ENCODE measurements around the gene TP63.

Gene TP63

GRCh38 chr3:189863031-189863430 is 231.8 kb downstream of the TP63 start:
- DNase-seq (ENCODE audit: low read depth), result no peak

- DNase-seq (ENCODE audit: low read depth), result no peak
Observed at GRCh38 chr3:189868061-189868460, 236.9 kb downstream of the TP63 start.

GRCh38 chr3:189869165-189869564 is 238.0 kb downstream of the TP63 start:
- DNase-seq (ENCODE audit: low read depth), result no peak

GRCh38 chr3:189871418-189871817 is 240.2 kb downstream of the TP63 start:
- DNase-seq (ENCODE audit: low read depth), result no peak

GRCh38 chr3:189883113-189883753 is 252.0 kb downstream of the TP63 start:
- DNase-seq (ENCODE audit: low read depth), result no peak

GRCh38 chr3:189890496-189890895 is 259.3 kb downstream of the TP63 start:
- DNase-seq (ENCODE audit: low read depth), result no peak

- DNase-seq (ENCODE audit: low read depth), result no peak
Observed at GRCh38 chr3:189896533-189896932, 265.3 kb downstream of the TP63 start.

- no peak for DNase-seq (ENCODE audit: low read depth)
Observed at GRCh38 chr3:189897406-189897805, 266.2 kb downstream of the TP63 start.

- no peak for DNase-seq (ENCODE audit: low read depth)
Observed at GRCh38 chr3:189898559-189899153, 267.5 kb downstream of the TP63 start.

- no peak for DNase-seq (ENCODE audit: low read depth)
Observed at GRCh38 chr3:189899186-189899585, 268.0 kb downstream of the TP63 start.

- no peak for DNase-seq (ENCODE audit: low read depth)
Observed at GRCh38 chr3:189900578-189900977, 269.4 kb downstream of the TP63 start.

- no peak for DNase-seq (ENCODE audit: low read depth)
Observed at GRCh38 chr3:189901481-189901880, 270.3 kb downstream of the TP63 start.

- DNase-seq (ENCODE audit: low read depth), result no peak
Observed at GRCh38 chr3:189902230-189903186, 271.3 kb downstream of the TP63 start.

- DNase-seq (ENCODE audit: low read depth), result no peak
Observed at GRCh38 chr3:189903562-189904250, 272.5 kb downstream of the TP63 start.

GRCh38 chr3:189907803-189908202 is 276.6 kb downstream of the TP63 start:
- no peak for DNase-seq (ENCODE audit: low read depth)

- DNase-seq (ENCODE audit: low read depth), result no peak
Observed at GRCh38 chr3:189908646-189909045, 277.5 kb downstream of the TP63 start.

GRCh38 chr3:189909139-189909538 is 277.9 kb downstream of the TP63 start:
- no peak for DNase-seq (ENCODE audit: low read depth)

- no peak for DNase-seq (ENCODE audit: low read depth)
Observed at GRCh38 chr3:189909573-189909972, 278.4 kb downstream of the TP63 start.

- DNase-seq (ENCODE audit: low read depth), result no peak
Observed at GRCh38 chr3:189911001-189911400, 279.8 kb downstream of the TP63 start.

- DNase-seq (ENCODE audit: low read depth), result no peak
Observed at GRCh38 chr3:189914799-189915198, 283.6 kb downstream of the TP63 start.

- no peak for DNase-seq (ENCODE audit: low read depth)
Observed at GRCh38 chr3:189921770-189922169, 290.6 kb downstream of the TP63 start.

Measured in stimulated activated CD4-positive, alpha-beta T cell treated with anti-CD3 and anti-CD28 coated beads, Interleukin-2, amount 100 ng/mL, for 4 hours (primary cell).